HG02678 (cell line): Measurements from ENCODE around the gene ZBTB7A.

Source experiments
- ATAC-seq: cut with Tn5 transposase; IDR thresholded peaks from one replicate; pipeline ENCODE4 v1.9.1; 2021; ENCODE audit warnings: mild to moderate bottlenecking, moderate library complexity; ENCODE audit not compliant: unreplicated experiment

The ZBTB7A gene

DNA sequence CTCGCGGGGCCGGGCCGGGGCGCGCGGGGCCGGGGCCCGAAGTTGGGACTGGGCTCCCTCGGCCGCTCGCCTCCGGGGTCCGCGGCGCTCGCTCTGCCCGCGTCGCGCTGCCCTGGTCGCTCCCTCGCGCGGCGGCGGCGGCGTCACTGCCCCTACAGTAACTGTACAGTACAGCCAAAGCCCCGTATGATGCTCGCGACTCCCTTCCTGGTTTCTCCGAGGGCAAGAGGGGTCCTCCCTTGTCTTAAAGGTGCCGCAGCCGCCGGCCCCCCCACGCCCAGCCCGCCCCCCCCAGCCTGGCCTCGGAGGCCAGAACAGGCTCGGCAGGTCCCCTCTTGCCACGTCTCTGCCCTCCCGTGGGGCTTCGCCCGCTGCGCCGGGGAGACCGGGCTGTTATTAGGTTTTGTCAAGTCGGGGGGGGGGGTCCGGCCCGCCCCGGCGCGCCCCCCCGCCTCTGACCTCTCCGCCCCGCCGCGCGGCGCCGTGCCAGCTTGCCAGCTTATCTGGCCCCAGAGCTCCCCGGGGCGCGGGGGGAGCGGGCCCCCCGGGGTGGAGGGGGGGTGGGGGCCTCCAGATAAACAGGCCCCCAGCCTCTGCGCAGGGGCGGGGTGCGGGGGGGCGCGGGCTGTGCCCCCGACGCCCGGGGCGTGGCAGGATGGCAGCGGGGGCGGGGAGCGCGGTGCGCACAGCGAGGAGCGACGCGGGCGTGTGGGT is at the start of gene ZBTB7A:
TSS of gene ZBTB7A (minus strand) at position 218 of the 714 bp plus-strand sequence. CDS start 11,667 bp downstream, outside the sequence.
- ATAC-seq = no peak

- ATAC-seq = no peak
These were observed 49.2 kb upstream of the ZBTB7A start for GRCh38 chr19:4115818-4116385.

DNA sequence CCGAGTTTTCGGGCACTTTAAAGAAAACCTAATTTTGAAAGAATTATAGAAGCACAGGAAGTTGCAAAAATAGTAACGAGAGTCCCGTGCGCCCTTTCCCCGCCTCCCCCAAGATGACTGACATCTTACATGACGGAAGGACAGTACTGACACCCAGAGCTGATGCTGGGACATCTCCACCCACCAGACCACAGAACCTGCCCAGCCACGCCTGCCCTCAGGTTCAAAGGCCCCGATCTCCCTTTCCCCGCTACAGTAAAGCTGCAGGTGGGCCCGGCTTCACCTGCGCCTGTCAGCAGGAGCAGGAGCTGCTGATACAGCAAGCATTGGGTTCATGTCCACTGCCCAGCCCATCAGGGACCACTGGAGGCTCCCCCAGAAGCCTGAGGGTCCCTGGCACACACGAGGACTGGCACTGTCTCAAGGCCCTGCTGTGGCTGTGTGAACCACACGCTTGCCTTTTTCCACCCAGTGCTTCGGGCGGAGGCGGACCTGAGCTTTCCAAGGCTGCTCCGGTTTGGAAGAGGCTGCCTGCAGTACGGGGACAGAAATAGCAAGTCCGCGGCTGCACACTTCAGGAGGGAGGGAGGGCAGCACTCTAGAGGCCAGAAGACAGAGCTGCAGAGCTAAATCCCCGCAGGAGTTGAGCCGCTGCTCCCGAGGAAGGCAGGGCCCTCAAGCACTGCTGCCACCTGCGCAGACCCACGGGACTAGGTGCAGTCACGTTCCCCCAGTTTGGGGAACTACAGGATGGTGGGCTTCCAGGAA is 48.5 kb upstream of the ZBTB7A start:
- peak; percentile 74 for ATAC-seq

GRCh38 chr19:4114181-4114580 is 47.5 kb upstream of the ZBTB7A start:
- no peak for ATAC-seq

- ATAC-seq = no peak
These were observed 46.8 kb upstream of the ZBTB7A start for GRCh38 chr19:4113398-4114088.

- ATAC-seq = no peak
These were observed 45.7 kb upstream of the ZBTB7A start for GRCh38 chr19:4112367-4112766.

DNA sequence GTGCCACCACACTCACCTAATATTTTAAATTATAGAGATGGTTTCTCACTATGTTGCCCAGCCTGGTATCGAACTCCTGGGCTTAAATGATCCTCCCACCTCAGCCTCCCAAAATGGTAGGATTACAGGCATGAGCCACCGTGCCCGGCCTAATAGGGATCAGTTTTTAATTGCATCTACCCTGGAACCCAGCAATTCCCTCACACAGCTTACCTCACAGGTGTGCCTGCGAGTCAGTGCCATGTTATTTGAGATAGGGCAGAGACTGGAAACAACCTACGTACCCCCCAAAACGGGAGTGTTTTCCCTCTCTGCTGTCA is 42.9 kb upstream of the ZBTB7A start:
- ATAC-seq = no peak

- peak; percentile 61 for ATAC-seq
These were observed 42.3 kb upstream of the ZBTB7A start for GRCh38 chr19:4108767-4109625.

GRCh38 chr19:4103080-4103433 is 36.4 kb upstream of the ZBTB7A start:
- ATAC-seq = no peak

- no peak for ATAC-seq
These were observed 35.8 kb upstream of the ZBTB7A start for GRCh38 chr19:4102339-4103079.

GRCh38 chr19:4101496-4101770 is 34.7 kb upstream of the ZBTB7A start:
- no peak for ATAC-seq

- ATAC-seq = no peak
These were observed 34.2 kb upstream of the ZBTB7A start for GRCh38 chr19:4100647-4101495.

DNA sequence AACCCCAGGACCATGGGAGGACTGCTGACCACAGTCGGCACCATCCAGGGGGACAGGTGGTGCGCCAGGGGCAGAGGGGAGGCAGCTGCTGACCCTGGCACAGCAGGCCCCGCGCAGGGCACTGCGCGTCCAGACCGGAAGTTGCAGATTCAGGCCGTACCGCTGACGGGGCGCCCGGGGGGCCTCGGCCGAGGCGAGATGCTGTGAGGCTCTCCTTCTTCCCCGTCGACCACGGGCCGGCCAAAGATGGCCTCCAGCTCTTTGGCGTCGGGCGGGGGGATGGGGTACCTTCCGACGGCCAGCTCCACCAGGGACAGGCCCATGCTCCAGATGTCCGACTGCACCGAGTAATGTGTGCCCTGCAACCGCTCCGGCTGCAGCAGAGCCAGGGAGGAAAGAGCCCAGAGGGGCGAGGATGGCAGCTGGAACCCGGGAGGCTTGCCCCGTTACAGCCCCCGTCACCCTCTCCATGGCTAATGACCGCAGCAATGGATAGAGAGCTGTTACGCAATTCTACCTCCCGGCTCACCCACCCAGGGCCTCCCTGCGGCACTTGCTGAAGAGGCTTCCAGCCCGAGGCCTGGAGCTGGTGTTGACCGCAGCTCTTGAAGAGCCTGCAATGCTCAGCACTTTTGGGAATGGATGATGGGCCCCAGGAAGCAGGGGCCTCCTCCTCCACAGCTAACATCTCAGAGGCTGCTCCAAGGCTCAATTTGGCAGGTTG is 32.5 kb upstream of the ZBTB7A start:
- no peak for ATAC-seq

DNA sequence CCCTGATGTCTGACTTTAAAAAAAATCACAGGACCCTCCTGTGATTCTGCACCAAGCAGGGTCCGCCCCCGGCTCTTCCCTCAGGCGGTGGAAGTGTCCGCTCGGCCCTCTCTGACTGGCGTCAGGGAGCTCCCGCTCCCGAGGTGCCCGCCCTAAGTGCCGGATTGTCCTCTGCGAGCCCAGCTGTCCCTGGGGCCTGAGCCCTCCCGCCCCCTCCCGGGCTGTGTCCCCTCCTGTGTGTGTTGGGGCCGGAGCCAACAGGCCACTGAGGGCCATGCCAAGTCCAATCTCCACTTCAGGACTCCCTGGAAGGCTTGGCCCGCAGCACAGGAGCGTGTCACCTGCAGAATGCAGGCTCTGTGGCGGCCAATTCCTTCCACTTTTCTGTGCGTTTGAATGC is 31.8 kb upstream of the ZBTB7A start:
- no peak for ATAC-seq

GRCh38 chr19:4097501-4097900 is 30.8 kb upstream of the ZBTB7A start:
- ATAC-seq = no peak

DNA sequence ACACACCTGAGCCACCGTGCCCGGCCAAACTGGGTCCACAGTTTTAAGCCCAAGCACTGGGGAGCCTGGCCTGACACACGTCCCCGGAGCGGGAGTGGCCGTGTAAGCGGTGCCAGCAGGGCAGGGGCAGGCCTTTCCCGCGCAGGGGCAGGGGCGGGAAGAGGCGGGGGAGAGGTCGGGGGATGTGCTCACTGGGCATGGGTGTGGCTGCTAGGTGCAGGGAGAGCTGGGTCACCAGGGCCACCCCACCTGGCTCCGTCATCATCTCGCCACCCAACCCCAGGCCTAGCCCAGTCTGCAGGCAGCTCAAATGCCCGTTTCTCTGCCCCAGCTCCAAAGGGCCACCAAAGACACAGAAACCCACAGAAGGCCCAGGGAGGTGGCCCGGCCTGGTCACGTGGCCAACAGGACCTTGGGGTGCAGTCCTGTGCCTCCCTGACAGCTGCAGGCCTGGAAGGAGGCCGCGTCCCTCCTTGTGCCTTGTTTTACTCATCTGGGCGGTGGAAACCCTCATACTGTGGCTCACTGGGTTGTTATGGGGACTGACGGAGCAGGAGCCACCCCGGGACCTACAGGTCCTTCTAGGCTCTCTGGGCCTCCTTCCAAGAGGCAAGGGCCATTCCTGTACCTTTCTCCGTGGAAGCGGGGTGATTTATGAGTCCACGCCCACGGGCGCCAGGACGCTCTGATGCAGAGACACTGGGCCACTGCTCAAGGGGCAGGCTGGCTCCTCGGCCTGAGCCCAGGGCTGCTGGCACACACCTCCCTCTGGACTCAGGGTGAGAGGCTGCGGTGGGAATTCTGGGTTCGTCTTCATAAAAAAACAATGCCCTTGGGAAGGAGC is 29.6 kb upstream of the ZBTB7A start:
- ATAC-seq = no peak

- no peak for ATAC-seq
These were observed 28.8 kb upstream of the ZBTB7A start for GRCh38 chr19:4095488-4095844.
